ENCODE data around the gene GAMT.

Gene GAMT

DNA sequence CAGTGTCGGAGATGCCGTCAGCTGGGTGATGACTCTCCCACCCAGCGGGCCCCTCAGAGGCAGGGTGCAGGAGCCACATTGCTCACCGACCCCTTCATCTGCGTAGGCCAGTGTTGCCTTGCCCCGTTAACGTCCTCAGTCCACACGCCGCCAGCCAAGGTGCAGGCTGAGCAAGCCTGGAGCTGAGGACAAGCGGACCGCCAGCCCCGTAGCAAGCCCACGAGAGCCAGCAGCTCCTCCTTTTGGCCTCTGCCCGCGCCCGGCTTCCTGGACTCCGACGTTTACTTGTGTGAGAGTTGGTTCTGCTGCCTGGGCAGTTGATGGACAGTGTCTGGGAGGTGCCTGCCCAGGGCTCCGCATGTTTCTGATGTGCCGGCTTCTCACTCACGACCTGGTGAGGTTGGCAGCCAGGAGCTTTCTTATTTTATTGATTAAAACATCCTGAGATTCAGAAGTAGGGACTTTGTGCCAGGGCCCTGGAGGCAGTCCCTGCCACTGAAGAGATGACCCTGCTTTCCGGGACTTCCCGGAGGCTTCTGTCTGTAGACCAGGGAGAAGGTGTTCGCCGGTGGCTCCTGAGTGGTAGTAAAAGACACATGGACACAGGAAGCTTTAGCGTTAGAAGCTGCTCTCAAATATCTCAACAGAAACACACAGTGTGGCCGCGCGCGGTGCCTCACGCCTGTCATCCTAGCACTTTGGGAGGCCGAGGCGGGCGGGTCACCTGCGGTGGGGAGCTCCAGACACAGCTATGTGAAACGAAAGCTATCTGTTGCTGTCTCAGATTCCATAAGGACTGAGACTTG is 11.9 kb upstream of the GAMT start:
- peaks cover 4% of the 10 kb centered on the region for H3K9me3 ChIP-seq (ENCODE audit: insufficient read depth, low read depth, low read length)
- H3K79me2 ChIP-seq (ENCODE audit: control insufficient read depth, insufficient read depth, low read length, poor library complexity), result peaks cover 70% of the 10 kb centered on the region
- H2BK12ac ChIP-seq (ENCODE audit: low read length), result no peak overlapping the region
- peaks cover 59 to 61% of the 10 kb centered on the region in 2 experiments for H3K36me3 ChIP-seq (ENCODE audit: control insufficient read depth in 1 of 2, insufficient read depth in 2 of 2, low read length in 2 of 2)
- no peak overlapping the region for H2AFZ ChIP-seq (ENCODE audit: insufficient read depth, low read length, poor library complexity)
- H2BK5ac ChIP-seq (ENCODE audit: low read depth, low read length, poor library complexity), result no peak overlapping the region
- H3K9ac ChIP-seq (ENCODE audit: low read length), result no peak overlapping the region
- H3K14ac ChIP-seq (ENCODE audit: low read length), result no peak overlapping the region
- H3K27me3 ChIP-seq (ENCODE audit: insufficient read depth, low read length), result no peaks in the 10 kb centered on the region
- no CpG with 5 or more reads among the region's 36 CpGs for WGBS (ENCODE audit: extremely low coverage, insufficient coverage, insufficient read length)
- H2BK120ac ChIP-seq (ENCODE audit: insufficient read depth, low read length, poor library complexity), result no peak overlapping the region
- no peak overlapping the region for H3K23ac ChIP-seq (ENCODE audit: low read length)
- no peak overlapping the region for H3K4me2 ChIP-seq (ENCODE audit: low read length)
- no peak overlapping the region for H3K4me3 ChIP-seq (ENCODE audit: low read depth, low read length)
- H3K79me1 ChIP-seq (ENCODE audit: low read length), result peaks cover 8% of the 10 kb centered on the region
- H3K4ac ChIP-seq (ENCODE audit: low read depth, low read length), result peak overlapping the region; percentile 96
- peaks cover 40 to 42% of the 10 kb centered on the region in 2 experiments for H3K4me1 ChIP-seq (ENCODE audit: control insufficient read depth in 1 of 2, insufficient read depth in 2 of 2, low read length in 2 of 2)
- H4K12ac ChIP-seq (ENCODE audit: low read depth, low read length), result no peak overlapping the region
- DNase-seq, result no peak
- no peak overlapping the region for H4K8ac ChIP-seq (ENCODE audit: low read depth, low read length)
- no peak overlapping the region for H3K27ac ChIP-seq (ENCODE audit: low read depth, low read length)
- no peak overlapping the region for H2AK5ac ChIP-seq (ENCODE audit: low read length)
- H4K91ac ChIP-seq (ENCODE audit: low read depth, low read length), result no peak overlapping the region
- H3K18ac ChIP-seq (ENCODE audit: low read length), result no peak overlapping the region

DNA sequence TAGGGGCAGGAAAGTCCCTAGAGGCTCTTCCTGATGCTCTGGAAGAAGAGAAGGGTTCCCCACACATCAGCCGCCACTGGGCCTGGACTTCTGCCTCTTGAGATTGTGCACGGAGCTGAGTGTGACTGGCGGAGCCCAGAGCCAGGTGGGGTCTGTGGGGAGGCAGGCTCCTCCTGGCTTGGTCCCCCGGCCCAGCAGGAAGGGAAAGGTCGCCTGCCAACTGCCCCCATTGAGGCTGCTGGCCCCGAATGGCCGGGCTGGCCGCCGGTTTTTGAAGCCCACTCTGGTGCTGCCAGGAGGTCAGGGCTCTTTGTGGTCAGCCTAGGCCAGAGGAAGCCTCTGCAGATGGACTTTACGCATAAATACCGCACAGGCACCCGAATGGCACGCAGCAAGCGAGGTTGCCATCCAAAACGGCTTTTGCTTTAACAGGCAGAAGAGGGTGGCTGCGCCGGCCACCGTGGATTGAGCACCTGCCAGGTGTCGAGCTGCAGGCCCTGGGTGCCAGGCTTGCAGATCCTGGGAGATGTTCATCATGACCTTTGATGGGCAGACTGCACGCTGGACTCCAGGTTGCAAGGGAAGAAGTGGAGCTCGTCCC is 11.1 kb upstream of the GAMT start:
- Histone ChIP-seq H4K12ac (ENCODE audit: low read depth, low read length) (no peak overlapping the region), H3K4ac (ENCODE audit: low read depth, low read length) (peak overlapping the region; percentile 96), H4K91ac (ENCODE audit: low read depth, low read length) (no peak overlapping the region), H3K9ac (ENCODE audit: low read length) (no peak overlapping the region), H3K27me3 (ENCODE audit: insufficient read depth, low read length) (no peaks in the 10 kb centered on the region), H3K4me1 (ENCODE audit: control insufficient read depth in 1 of 2, insufficient read depth in 2 of 2, low read length in 2 of 2) (peaks cover 40 to 42% of the 10 kb centered on the region in 2 experiments), H4K8ac (ENCODE audit: low read depth, low read length) (no peak overlapping the region), H3K79me2 (ENCODE audit: control insufficient read depth, insufficient read depth, low read length, poor library complexity) (peaks cover 75% of the 10 kb centered on the region), H3K36me3 (ENCODE audit: control insufficient read depth in 1 of 2, insufficient read depth in 2 of 2, low read length in 2 of 2) (peaks cover 52 to 54% of the 10 kb centered on the region in 2 experiments), H2BK120ac (ENCODE audit: insufficient read depth, low read length, poor library complexity) (no peak overlapping the region), H2AFZ (ENCODE audit: insufficient read depth, low read length, poor library complexity) (no peak overlapping the region), H2AK5ac (ENCODE audit: low read length) (no peak overlapping the region), H2BK5ac (ENCODE audit: low read depth, low read length, poor library complexity) (no peak overlapping the region), H3K4me2 (ENCODE audit: low read length) (no peak overlapping the region), H3K9me3 (ENCODE audit: insufficient read depth, low read depth, low read length) (peaks cover 4% of the 10 kb centered on the region), H3K4me3 (ENCODE audit: low read depth, low read length) (peak overlapping the region; percentile 45), H3K27ac (ENCODE audit: low read depth, low read length) (no peak overlapping the region), H3K14ac (ENCODE audit: low read length) (no peak overlapping the region), H3K79me1 (ENCODE audit: low read length) (peaks cover 15% of the 10 kb centered on the region), H2BK12ac (ENCODE audit: low read length) (no peak overlapping the region), H3K23ac (ENCODE audit: low read length) (no peak overlapping the region), H3K18ac (ENCODE audit: low read length) (no peak overlapping the region)
- no CpG with 5 or more reads among the region's 21 CpGs for WGBS (ENCODE audit: extremely low coverage, insufficient coverage, insufficient read length)
- DNase-seq, result no peak

- no peak overlapping the region for H4K12ac ChIP-seq (ENCODE audit: low read depth, low read length)
- H3K9me3 ChIP-seq (ENCODE audit: insufficient read depth, low read depth, low read length), result peaks cover 2% of the 10 kb centered on the region
- H3K4me3 ChIP-seq (ENCODE audit: low read depth, low read length), result no peak overlapping the region
- H3K79me2 ChIP-seq (ENCODE audit: control insufficient read depth, insufficient read depth, low read length, poor library complexity), result peaks cover 70% of the 10 kb centered on the region
- H3K27ac ChIP-seq (ENCODE audit: low read depth, low read length), result no peak overlapping the region
- no peak overlapping the region for H2AFZ ChIP-seq (ENCODE audit: insufficient read depth, low read length, poor library complexity)
- no peaks in the 10 kb centered on the region for H3K27me3 ChIP-seq (ENCODE audit: insufficient read depth, low read length)
- no peak overlapping the region for H3K14ac ChIP-seq (ENCODE audit: low read length)
- H3K36me3 ChIP-seq (ENCODE audit: control insufficient read depth in 1 of 2, insufficient read depth in 2 of 2, low read length in 2 of 2), result peaks cover 44 to 46% of the 10 kb centered on the region in 2 experiments
- no peak overlapping the region for H3K9ac ChIP-seq (ENCODE audit: low read length)
- H2BK5ac ChIP-seq (ENCODE audit: low read depth, low read length, poor library complexity), result no peak overlapping the region
- H4K91ac ChIP-seq (ENCODE audit: low read depth, low read length), result no peak overlapping the region
- H3K4ac ChIP-seq (ENCODE audit: low read depth, low read length), result peak overlapping the region; percentile 96
- peaks cover 41 to 43% of the 10 kb centered on the region in 2 experiments for H3K4me1 ChIP-seq (ENCODE audit: control insufficient read depth in 1 of 2, insufficient read depth in 2 of 2, low read length in 2 of 2)
- H2BK12ac ChIP-seq (ENCODE audit: low read length), result no peak overlapping the region
- no peak overlapping the region for H4K8ac ChIP-seq (ENCODE audit: low read depth, low read length)
- H3K79me1 ChIP-seq (ENCODE audit: low read length), result peaks cover 18% of the 10 kb centered on the region
- H2BK120ac ChIP-seq (ENCODE audit: insufficient read depth, low read length, poor library complexity), result no peak overlapping the region
- peak; percentile 26 to 44 for DNase-seq
- WGBS (ENCODE audit: extremely low coverage, insufficient coverage, insufficient read length), result no CpG with 5 or more reads among the region's 29 CpGs
- no peak overlapping the region for H3K23ac ChIP-seq (ENCODE audit: low read length)
- H3K4me2 ChIP-seq (ENCODE audit: low read length), result no peak overlapping the region
- no peak overlapping the region for H2AK5ac ChIP-seq (ENCODE audit: low read length)
- H3K18ac ChIP-seq (ENCODE audit: low read length), result no peak overlapping the region
Measured at GRCh38 chr19:1411255-1412191, 10.2 kb upstream of the GAMT start.

GRCh38 chr19:1410789-1411188 is 9.4 kb upstream of the GAMT start:
- H3K9ac ChIP-seq (ENCODE audit: low read length), result no peak overlapping the region
- H3K27me3 ChIP-seq (ENCODE audit: insufficient read depth, low read length), result no peaks in the 10 kb centered on the region
- no peak overlapping the region for H4K8ac ChIP-seq (ENCODE audit: low read depth, low read length)
- no peak overlapping the region for H4K12ac ChIP-seq (ENCODE audit: low read depth, low read length)
- H3K14ac ChIP-seq (ENCODE audit: low read length), result no peak overlapping the region
- no peak overlapping the region for H3K4me3 ChIP-seq (ENCODE audit: low read depth, low read length)
- H3K23ac ChIP-seq (ENCODE audit: low read length), result no peak overlapping the region
- no peak overlapping the region for H2AK5ac ChIP-seq (ENCODE audit: low read length)
- no peak overlapping the region for H3K4me2 ChIP-seq (ENCODE audit: low read length)
- H3K9me3 ChIP-seq (ENCODE audit: insufficient read depth, low read depth, low read length), result peaks cover 2% of the 10 kb centered on the region
- H3K79me2 ChIP-seq (ENCODE audit: control insufficient read depth, insufficient read depth, low read length, poor library complexity), result peaks cover 62% of the 10 kb centered on the region
- no CpG with 5 or more reads among the region's 9 CpGs for WGBS (ENCODE audit: extremely low coverage, insufficient coverage, insufficient read length)
- no peak overlapping the region for H4K91ac ChIP-seq (ENCODE audit: low read depth, low read length)
- no peak overlapping the region for H2AFZ ChIP-seq (ENCODE audit: insufficient read depth, low read length, poor library complexity)
- H3K4me1 ChIP-seq (ENCODE audit: control insufficient read depth in 1 of 2, insufficient read depth in 2 of 2, low read length in 2 of 2), result peaks cover 38% of the 10 kb centered on the region in 2 experiments
- no peak for DNase-seq
- no peak overlapping the region for H2BK120ac ChIP-seq (ENCODE audit: insufficient read depth, low read length, poor library complexity)
- peaks cover 18% of the 10 kb centered on the region for H3K79me1 ChIP-seq (ENCODE audit: low read length)
- no peak overlapping the region for H3K18ac ChIP-seq (ENCODE audit: low read length)
- H2BK5ac ChIP-seq (ENCODE audit: low read depth, low read length, poor library complexity), result no peak overlapping the region
- H2BK12ac ChIP-seq (ENCODE audit: low read length), result no peak overlapping the region
- peak overlapping the region; percentile 96 for H3K4ac ChIP-seq (ENCODE audit: low read depth, low read length)
- H3K27ac ChIP-seq (ENCODE audit: low read depth, low read length), result no peak overlapping the region
- H3K36me3 ChIP-seq (ENCODE audit: control insufficient read depth in 1 of 2, insufficient read depth in 2 of 2, low read length in 2 of 2), result peaks cover 37 to 39% of the 10 kb centered on the region in 2 experiments

Data from trophoblast cell (in vitro differentiated cells and primary cell).